IgD-negative memory B cell (primary cell): ENCODE measurements around the gene FBXO4. TPM values are rescaled to one million over a fixed set of nuclear protein-coding genes. Genes with fewer than 3 reads are reported as not detected.
A peak's percentile ranks its signal among the peaks of the same experiment; 100 is the strongest.
"Not testable (repeated sequence)": the region's sequence is repeated elsewhere in the genome, so short reads cannot be mapped to it uniquely, and the experiment has no call there.

Experiments used
- H3K27ac Mint-ChIP-seq, 3 donors: one replicate each; pipeline ENCODE4 v1.8.0; 2020 to 2022; ENCODE audit warnings: mild to moderate bottlenecking in 3 of 3, mixed read lengths in 3 of 3, moderate library complexity in 1 of 3
- H3K27me3 Mint-ChIP-seq: one replicate; pipeline ENCODE4 v1.8.0; 2021; ENCODE audit warnings: mixed read lengths
- H3K36me3 Mint-ChIP-seq: one replicate; pipeline ENCODE4 v1.8.0; 2020; ENCODE audit warnings: mild to moderate bottlenecking, mixed read lengths
- H3K4me1 Mint-ChIP-seq, 3 donors: one replicate each; pipeline ENCODE4 v1.8.0; 2020 to 2022; ENCODE audit warnings: mixed read lengths in 3 of 3, mild to moderate bottlenecking in 1 of 3
- H3K4me3 Mint-ChIP-seq, 4 donors: one replicate each; pipeline ENCODE4 v1.8.0; 2020 to 2022; ENCODE audit warnings: mild to moderate bottlenecking in 4 of 4, mixed read lengths in 4 of 4, moderate library complexity in 3 of 4
- H3K9me3 Mint-ChIP-seq, 3 donors: one replicate each; pipeline ENCODE4 v1.8.0; 2020 to 2021; ENCODE audit warnings: mixed read lengths in 3 of 3, mild to moderate bottlenecking in 1 of 3
- polyA plus RNA-seq: library from polyadenylated mRNA; unstranded; fragments of 300-500 nt; fragmentation: Illumina TruSeq; gene quantifications from one replicate; pipeline ENCODE4 v1.2.3, GENCODE V29; 2021

The FBXO4 gene
- polyA plus RNA-seq, 1 donor from 2014 or later: 15.7 TPM

DNA sequence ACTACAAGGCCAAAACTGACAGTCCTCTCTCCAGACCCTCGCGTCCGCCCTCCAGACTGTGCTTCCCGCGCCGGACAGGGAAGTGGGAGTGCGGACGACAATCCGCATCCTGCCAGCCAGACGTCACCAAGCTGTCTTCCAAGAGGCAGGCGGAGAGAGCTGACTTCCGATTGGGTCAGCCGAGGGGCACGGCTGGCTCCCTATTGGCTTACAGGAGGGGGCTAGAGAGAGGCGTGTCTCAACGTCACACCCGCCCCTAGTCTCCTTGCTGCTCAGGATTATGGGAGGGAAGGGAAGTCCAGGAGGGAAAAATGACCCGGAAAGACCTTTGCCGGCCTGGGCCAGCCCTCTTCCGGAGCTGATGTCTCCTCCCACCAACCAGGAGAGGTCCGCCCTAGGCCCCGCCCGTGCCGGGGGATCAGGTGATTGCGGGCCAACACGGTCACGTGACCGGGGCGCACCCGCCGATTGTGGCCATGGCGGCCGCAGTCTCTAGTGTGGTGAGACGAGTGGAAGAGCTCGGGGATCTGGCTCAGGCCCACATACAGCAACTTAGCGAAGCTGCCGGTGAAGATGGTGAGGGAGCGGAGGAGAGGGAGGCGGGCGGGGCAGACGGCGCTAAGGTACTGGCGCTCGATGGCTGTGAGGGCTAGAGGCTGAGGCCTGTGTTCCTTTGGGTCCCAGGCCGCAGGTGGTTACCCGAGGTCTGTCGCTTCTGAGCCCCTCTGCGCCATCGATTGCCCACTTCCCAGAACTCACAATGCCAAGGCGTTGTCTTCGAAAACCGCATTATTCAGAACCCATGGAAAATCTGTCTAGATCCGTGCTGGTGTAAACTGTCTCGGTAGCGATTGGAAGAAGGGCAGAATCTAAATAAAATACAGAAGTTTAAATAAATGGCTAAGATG is 20.9 kb upstream of the FBXO4 start, which contains the start of gene RIMOC1:
Gene RIMOC1 (plus strand): TSS at position 453 of the 908 bp plus-strand sequence. CDS start 24 bp downstream, at position 477.
- peaks cover 1% of the 10 kb centered on the region for H3K36me3 Mint-ChIP-seq
- H3K4me3 Mint-ChIP-seq: peak within 1 kb of the TSS; percentile 95 to 100 (median 96)
- peaks cover 12 to 31% (median 17%) of the 10 kb centered on the region in 3 donors for H3K4me1 Mint-ChIP-seq
- peak within 1 kb of the TSS; percentile 98 to 99 (median 99) for H3K27ac Mint-ChIP-seq
- no peaks in the 10 kb centered on the region for H3K9me3 Mint-ChIP-seq
- no peaks in the 10 kb centered on the region for H3K27me3 Mint-ChIP-seq

DNA sequence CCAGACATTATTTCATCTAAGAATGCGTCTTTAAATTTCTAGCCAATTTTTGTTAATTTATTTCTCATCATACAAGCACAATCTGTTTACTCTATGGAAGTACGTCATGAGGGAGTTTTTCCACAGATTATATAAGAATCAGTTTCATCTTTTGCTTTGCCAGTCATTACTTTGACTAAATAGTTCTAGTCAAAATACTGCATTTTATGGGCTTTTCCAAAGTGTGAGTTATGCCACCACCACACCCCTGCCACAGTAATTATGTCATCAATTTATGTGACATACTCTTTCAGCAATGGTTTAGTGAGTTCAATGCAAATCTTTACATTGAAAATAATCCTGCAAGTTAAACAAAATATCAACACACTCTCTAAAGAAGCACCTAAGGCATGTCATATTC is 18.9 kb upstream of the FBXO4 start:
- Mint-ChIP-seq H3K36me3 (peaks cover 1% of the 10 kb centered on the region), H3K27me3 (no peaks in the 10 kb centered on the region), H3K9me3 (no peaks in the 10 kb centered on the region), H3K4me3 (peak overlapping the region in 1 of 4 donors; percentile 25), H3K27ac (no peak overlapping the region), H3K4me1 (peaks cover 12 to 31% (median 17%) of the 10 kb centered on the region in 3 donors)

DNA sequence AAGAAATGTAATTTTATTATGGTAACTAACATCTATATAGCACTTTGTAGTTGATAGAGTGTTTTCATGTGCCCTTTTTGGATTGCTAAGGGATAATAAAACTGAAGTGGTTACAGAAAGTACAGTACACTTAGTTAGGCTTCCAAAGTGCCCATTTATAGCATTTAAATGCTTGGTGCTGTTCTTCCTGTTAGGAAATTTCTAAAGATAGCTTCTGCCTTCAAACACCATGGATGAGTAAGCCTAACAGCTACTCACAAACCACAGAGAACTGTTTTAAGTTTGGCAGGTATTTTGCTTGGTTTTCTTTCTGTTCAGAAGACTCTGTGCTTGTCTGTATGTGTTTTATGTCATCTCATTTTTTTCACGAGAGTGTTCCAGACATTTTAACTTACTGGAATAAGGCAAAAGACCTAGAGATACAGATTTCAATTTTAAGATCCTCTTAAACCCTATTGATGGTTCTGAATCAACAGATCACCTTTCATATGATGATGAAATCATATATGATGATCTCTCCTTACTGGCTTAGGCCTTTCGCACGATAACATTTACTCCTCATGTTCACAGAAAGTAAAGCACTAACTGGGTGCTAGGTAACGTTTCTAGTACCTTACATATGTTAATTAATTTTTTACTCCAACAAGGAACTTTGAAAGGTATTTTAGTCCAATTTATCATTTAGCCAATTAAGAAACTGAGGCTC is 16.6 kb upstream of the FBXO4 start:
- Mint-ChIP-seq H3K4me3 (peak overlapping the region in 1 of 4 donors; percentile 47), H3K36me3 (peaks cover 6% of the 10 kb centered on the region), H3K27me3 (no peaks in the 10 kb centered on the region), H3K4me1 (peaks cover 12 to 28% (median 16%) of the 10 kb centered on the region in 3 donors), H3K27ac (no peak overlapping the region), H3K9me3 (no peaks in the 10 kb centered on the region)

DNA sequence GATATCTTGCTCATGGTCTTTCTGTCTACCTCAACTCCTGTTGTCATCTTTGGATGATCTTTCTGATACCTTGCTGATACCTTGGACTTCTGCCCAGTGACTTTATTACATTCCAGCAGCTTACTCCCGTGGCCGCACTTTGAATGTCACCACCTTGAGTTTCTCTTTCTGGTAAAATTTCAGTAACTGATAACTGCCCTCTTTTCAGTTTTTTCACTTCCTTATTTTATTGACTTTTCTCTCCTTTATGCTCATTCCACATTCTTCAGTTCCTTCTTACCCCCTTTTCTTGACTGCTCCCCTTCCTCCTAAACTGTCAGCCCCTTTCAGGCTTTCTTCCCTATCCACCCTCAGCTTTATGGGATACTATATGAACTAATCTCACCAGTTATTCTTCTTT is 7.0 kb upstream of the FBXO4 start:
- Mint-ChIP-seq H3K27ac (peak overlapping the region in 2 of 3 donors; percentile 4 to 49), H3K9me3 (no peaks in the 10 kb centered on the region), H3K4me1 (peaks cover 8 to 14% (median 12%) of the 10 kb centered on the region in 3 donors), H3K36me3 (peaks cover 12% of the 10 kb centered on the region), H3K4me3 (no peak overlapping the region), H3K27me3 (no peaks in the 10 kb centered on the region)

DNA sequence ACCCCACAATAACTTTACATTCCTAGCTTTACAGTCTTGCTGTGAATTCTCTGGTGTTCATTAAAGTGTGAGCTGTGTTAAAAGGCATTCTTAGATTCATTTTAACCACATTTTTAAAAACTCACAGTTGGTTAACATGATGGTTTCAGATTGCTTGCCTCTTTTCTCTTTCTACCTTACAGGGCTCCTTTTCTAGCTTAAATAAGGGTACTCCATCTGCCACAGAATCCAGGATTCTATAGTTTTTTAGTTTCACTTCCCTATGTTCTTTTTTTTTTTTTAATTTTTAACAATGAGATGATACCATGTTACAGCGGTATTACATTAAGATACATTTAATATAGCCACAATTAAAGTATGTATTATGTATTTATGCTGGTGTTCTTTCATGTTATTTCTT is 3.9 kb upstream of the FBXO4 start:
- peaks cover 19 to 27% (median 22%) of the 10 kb centered on the region in 3 donors for H3K4me1 Mint-ChIP-seq
- H3K4me3 Mint-ChIP-seq: no peak overlapping the region
- H3K27me3 Mint-ChIP-seq: no peaks in the 10 kb centered on the region

DNA sequence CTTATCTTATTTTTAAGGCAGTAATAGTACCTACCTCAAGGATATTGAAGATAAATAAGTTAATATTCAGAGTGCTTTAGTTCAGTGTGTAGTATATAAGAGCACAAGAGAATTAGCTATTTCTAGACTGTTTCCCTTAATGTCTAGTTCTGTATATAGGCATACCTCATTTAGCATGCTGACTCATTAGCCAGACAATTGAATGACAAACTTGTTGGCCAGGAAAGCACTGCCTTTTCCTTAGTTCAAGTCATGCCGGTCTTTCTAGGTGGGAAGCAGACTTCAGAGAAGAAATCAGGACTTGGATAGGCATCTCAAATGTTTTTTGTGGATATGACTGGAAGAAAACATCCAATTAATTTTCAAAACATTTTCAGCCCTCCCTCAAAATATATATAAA is 3.2 kb upstream of the FBXO4 start:
- H3K36me3 Mint-ChIP-seq: peaks cover 3% of the 10 kb centered on the region
- H3K9me3 Mint-ChIP-seq: no peaks in the 10 kb centered on the region
- H3K27me3 Mint-ChIP-seq: no peaks in the 10 kb centered on the region
- no peak overlapping the region for H3K4me3 Mint-ChIP-seq
- H3K27ac Mint-ChIP-seq: peak overlapping the region in 1 of 3 donors; percentile 85
- peaks cover 22 to 29% (median 23%) of the 10 kb centered on the region in 3 donors for H3K4me1 Mint-ChIP-seq

More for the DNA sequence above, 3.9 kb upstream of the FBXO4 start:
- Mint-ChIP-seq H3K27ac (no peak overlapping the region), H3K36me3 (peaks cover 3% of the 10 kb centered on the region), H3K9me3 (no peaks in the 10 kb centered on the region)

DNA sequence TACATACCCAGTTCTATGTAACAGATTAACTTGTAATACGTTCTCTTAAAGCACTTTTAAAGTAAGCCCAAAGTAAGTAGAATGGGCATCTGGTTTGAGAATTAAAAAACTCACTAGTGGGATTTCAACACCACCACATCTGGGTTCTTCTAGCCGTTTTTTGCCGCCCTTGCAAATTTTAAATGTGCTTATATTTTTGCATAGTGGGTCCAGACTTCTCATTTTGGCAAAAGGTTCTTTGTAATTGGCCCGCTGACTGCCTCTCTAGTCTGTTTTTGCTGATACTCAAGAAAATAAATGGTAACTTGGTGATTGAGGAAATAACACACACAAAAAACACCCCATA is 582 bp upstream of the FBXO4 start:
- peaks cover 16 to 20% (median 17%) of the 10 kb centered on the region in 3 donors for H3K4me1 Mint-ChIP-seq
- H3K9me3 Mint-ChIP-seq: no peaks in the 10 kb centered on the region
- H3K27ac Mint-ChIP-seq: peak overlapping the region; percentile 78 to 96 (median 92)
- peak overlapping the region; percentile 79 to 95 (median 86) for H3K4me3 Mint-ChIP-seq
- no peaks in the 10 kb centered on the region for H3K27me3 Mint-ChIP-seq
- no peaks in the 10 kb centered on the region for H3K36me3 Mint-ChIP-seq

DNA sequence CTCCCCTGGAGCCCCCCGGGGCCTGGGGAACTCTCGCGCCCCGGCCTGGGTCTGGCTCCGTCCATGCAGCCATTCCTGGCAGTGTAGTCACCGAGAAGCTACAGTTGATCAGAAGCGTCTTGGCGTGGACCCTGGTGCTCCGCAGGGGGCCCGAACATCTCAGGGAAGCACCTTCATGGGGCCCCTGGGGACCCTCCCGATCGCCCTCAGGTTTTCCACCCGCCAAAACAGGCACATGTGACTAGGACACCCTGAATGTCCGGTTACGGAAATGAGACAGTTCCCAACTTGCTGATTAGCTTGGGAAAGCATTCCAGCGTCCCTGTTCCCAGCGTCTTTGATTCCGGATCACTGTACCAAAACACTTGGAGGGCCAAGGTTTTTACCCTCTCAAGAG is 472 bp downstream of the FBXO4 start:
- peaks cover 16 to 20% (median 17%) of the 10 kb centered on the region in 3 donors for H3K4me1 Mint-ChIP-seq
- no peaks in the 10 kb centered on the region for H3K27me3 Mint-ChIP-seq
- H3K9me3 Mint-ChIP-seq: no peaks in the 10 kb centered on the region
- peaks cover 5% of the 10 kb centered on the region for H3K36me3 Mint-ChIP-seq
- peak overlapping the region; percentile 78 to 96 (median 92) for H3K27ac Mint-ChIP-seq
- peak overlapping the region; percentile 79 to 95 (median 86) for H3K4me3 Mint-ChIP-seq

DNA sequence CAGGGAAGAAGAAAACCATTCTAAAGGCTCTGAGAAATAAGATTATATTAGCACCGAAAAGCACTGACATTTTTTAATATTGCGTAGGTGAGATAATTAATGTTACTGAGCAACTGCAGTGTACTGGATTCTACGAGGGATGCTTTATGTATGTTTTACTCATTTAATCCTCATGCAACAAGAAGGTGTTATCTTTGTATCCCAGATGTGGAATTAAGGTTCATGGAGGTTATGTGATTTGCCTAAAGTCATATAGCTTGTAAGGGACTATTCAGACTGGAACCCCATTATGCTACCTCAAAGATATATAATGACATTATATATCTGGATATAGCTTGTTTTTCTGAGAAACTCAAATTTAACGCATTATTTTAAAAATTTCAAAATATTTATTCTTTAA is 2.5 kb downstream of the FBXO4 start:
- H3K27ac Mint-ChIP-seq: peak overlapping the region in 1 of 3 donors; percentile 76
- H3K36me3 Mint-ChIP-seq: peaks cover 15% of the 10 kb centered on the region
- peaks cover 13 to 16% (median 16%) of the 10 kb centered on the region in 3 donors for H3K4me1 Mint-ChIP-seq
- H3K4me3 Mint-ChIP-seq: peak overlapping the region in 1 of 4 donors; percentile 79
- no peaks in the 10 kb centered on the region for H3K9me3 Mint-ChIP-seq
- no peaks in the 10 kb centered on the region for H3K27me3 Mint-ChIP-seq

DNA sequence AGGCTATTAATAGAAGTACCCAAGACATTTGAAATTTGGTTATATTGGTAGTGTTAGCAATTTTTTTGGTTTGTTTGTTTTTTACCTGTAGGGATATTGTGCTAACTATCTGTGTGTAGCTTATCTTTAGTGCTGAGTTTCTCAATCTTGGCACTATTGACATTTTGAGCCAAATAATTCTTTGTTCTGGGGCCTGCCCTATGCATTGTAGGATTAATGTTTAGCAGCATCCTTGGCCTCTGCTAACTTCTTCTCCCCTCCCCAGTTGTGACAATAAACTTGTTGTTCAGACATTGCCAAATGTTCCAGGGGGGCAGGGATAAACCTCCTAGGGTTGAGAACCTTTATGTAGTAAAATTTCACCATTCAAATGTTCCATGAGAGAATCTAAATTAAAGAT is 4.0 kb downstream of the FBXO4 start:
- Mint-ChIP-seq H3K27ac (peak overlapping the region in 1 of 3 donors; percentile 11), H3K36me3 (peaks cover 21% of the 10 kb centered on the region), H3K9me3 (no peaks in the 10 kb centered on the region), H3K27me3 (no peaks in the 10 kb centered on the region), H3K4me3 (peak overlapping the region in 1 of 4 donors; percentile 7), H3K4me1 (peaks cover 12 to 16% (median 16%) of the 10 kb centered on the region in 3 donors)

DNA sequence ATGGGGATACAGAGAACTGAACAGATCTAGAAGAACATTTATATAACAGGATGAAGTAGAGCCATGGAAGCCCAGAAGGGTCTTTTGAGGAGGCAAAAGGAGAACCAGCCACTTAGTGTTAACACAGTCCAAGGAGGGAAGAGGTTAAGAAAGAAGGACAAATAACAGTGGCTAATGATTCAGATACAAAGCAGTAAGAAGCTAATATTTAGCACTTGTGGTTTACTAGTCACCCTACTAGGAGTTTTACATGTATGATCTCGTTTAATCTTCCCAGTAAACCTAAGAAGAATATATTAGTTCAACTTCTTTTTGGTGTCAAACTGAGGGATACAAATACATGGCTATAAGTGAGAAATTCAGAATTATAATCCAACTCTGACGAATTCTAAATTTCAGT is 7.7 kb downstream of the FBXO4 start:
- H3K4me3 Mint-ChIP-seq: no peak overlapping the region
- H3K36me3 Mint-ChIP-seq: peaks cover 28% of the 10 kb centered on the region
- H3K4me1 Mint-ChIP-seq: peaks cover 0 to 2% (median 0%) of the 10 kb centered on the region in 3 donors
- no peak overlapping the region for H3K27ac Mint-ChIP-seq
- H3K9me3 Mint-ChIP-seq: no peaks in the 10 kb centered on the region
- no peaks in the 10 kb centered on the region for H3K27me3 Mint-ChIP-seq

DNA sequence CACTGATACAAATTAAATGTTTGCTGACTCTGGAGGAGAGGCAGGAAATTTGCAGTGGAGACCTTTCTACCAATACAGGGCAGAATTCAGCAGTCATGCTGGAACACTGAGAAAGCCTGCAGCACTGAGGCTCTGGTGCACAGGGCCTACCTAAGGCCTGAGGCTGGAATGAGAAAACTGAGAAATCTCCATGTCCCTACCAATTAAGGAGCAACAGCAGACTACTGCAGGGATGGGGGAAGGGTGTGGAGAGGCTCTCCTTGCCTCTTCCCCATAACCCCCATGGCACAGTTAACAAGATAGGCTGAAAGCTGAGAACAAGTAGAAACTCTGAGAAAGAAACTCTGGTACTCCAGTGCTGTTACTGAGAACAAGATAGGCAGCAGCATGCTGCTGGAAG is 10.5 kb downstream of the FBXO4 start:
- Mint-ChIP-seq H3K4me1 (peaks cover 0 to 2% (median 0%) of the 10 kb centered on the region in 3 donors), H3K27ac (no peak overlapping the region), H3K9me3 (no peaks in the 10 kb centered on the region), H3K27me3 (no peaks in the 10 kb centered on the region), H3K36me3 (peaks cover 25% of the 10 kb centered on the region), H3K4me3 (no peak overlapping the region)

DNA sequence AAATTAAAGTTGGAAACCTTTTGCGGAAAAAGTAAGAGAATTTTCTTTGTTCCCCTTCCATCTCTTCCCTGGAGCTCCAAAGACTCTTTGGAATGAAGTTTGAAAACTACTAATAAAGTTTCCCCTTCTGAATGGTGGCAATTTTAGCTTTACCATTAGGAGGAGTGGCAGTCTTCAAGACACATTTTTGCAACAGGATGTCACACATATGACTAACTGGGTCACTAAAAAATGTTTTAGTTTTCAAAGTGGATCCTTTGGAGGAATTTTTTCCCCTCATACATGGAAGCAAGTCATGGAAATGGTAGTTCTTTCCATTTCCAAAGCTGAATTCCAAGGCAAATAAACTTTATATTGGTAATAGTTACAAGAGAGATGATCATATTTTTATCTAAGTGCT is 15.6 kb downstream of the FBXO4 start:
- no peaks in the 10 kb centered on the region for H3K9me3 Mint-ChIP-seq
- no peak overlapping the region for H3K4me3 Mint-ChIP-seq
- H3K36me3 Mint-ChIP-seq: peaks cover 11% of the 10 kb centered on the region
- H3K27ac Mint-ChIP-seq: no peak overlapping the region
- H3K27me3 Mint-ChIP-seq: no peaks in the 10 kb centered on the region
- no peaks in the 10 kb centered on the region for H3K4me1 Mint-ChIP-seq

DNA sequence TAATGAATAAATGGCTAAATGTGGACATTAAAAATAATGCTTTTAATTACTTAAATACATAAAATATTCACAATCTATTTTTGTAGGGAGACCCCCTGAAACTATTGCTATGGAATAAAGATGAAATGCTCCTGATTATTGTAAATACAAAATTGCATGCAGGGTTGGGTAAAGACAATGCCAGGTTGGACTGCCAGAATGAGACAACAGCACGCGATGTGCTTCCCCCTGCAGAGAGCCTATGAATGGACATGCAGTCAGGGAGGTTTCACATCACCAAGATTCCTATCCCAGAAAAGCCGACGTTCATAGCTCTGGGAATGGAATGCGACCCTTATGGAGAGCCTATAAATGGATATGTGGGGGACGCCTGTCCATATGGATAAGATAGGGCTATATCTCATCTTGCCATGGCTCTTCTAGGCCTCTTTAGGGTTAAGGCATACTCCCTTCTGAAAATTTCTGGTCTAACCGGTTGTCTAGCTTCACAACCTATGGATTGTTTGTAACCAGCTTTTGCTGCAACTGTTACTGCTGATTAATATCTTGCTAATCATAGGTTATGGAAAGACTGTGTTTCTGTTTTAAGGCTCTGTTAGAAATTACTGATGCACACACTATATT is 20.4 kb downstream of the FBXO4 start:
- not testable (repeated sequence) for H3K27me3 Mint-ChIP-seq, H3K36me3 Mint-ChIP-seq, H3K4me3 Mint-ChIP-seq, H3K27ac Mint-ChIP-seq, H3K4me1 Mint-ChIP-seq, H3K9me3 Mint-ChIP-seq

DNA sequence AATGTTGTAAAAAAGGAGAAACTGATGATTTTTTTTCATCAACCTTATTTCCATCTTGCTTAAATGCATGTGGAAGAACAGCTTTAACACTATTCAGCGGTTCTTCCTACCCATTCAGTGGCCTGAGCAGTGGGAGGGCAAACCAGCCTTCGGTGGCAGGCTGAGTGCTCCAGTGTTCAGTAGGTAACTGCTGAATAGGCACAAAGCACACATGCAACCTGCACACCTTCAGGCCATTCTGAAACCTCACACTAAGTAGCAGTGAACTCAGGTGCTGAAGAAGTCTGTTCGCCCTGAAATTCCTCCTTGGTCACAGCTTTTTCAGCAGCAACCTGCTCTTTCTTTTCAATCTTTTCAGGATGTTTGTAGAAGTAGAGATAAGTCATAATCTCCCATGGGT is 26.1 kb downstream of the FBXO4 start:
- Mint-ChIP-seq H3K9me3 (peaks cover 0 to 4% (median 2%) of the 10 kb centered on the region in 3 donors), H3K27ac (no peak overlapping the region), H3K27me3 (no peaks in the 10 kb centered on the region), H3K4me3 (no peak overlapping the region), H3K4me1 (no peaks in the 10 kb centered on the region), H3K36me3 (no peaks in the 10 kb centered on the region)
